ENCODE measurements around the gene MGLL. TPM values are rescaled to one million over a fixed set of nuclear protein-coding genes. Genes with fewer than 3 reads are reported as not detected.

MGLL gene
- total RNA-seq, 1 experiment from 2014 or later = 0.94 TPM

GRCh38 chr3:127701280-127701911, 120.9 kb downstream of the MGLL start (continued):
- no peak for TF ChIP-seq ZNF263 (CRISPR knock-in tag; IDR thresholded peaks at IDR 0.05; ENCODE audit: low read depth)

DNA sequence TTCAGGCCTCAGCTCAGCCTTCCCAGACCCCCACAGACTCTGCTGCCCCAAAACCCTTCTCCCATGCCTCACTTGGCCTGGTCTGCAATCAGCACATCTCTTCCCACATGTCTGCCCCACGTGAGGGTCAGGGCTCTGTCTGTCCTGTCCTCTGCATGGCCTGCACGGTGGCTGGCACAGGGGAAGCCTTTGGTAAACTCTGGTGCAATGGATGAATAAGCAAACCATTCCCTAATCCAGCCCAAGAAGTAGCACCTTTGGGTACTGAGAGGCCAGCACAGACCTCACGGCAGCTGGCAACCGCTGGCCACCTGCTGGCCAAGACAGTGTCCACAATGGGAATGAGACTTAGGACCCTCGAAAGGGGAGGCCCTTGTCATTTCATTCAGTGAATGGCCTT, 121.9 kb downstream of the MGLL start:
- ATAC-seq (no peak), DNase-seq (ENCODE audit: low spot score) (no peak)
- peaks cover 3% of the 10 kb centered on the region for H3K4me1 Mint-ChIP-seq
- H3K9me3 Mint-ChIP-seq = peaks cover 20% of the 10 kb centered on the region
- no peak overlapping the region for H3K27ac Mint-ChIP-seq
- no peaks in the 10 kb centered on the region for H3K27me3 Mint-ChIP-seq (ENCODE audit: low read depth)
- CTCF ChIA-PET = interaction anchor here (0.7 to 1.1 kb wide), 3 partner anchors 8 to 71 kb away, joined by 3 read pairs; no protein-coding TSS in a partner anchor
- H3K4me3 Mint-ChIP-seq = no peak overlapping the region
- H3K36me3 Mint-ChIP-seq = no peaks in the 10 kb centered on the region
- TF ChIP-seq ZNF512 (CRISPR knock-in tag; IDR thresholded peaks at IDR 0.05; ENCODE audit: borderline replicate concordance) (no peak), ESRRA (CRISPR knock-in tag; IDR thresholded peaks at IDR 0.05; ENCODE audit: borderline replicate concordance) (no peak), HMGA2 (CRISPR knock-in tag; IDR thresholded peaks at IDR 0.05) (no peak), SP1 (CRISPR knock-in tag; conservative IDR thresholded peaks at IDR 0.05) (no peak), AR (CRISPR knock-in tag; IDR thresholded peaks at IDR 0.05) (no peak), ZNF317 (CRISPR knock-in tag; IDR thresholded peaks at IDR 0.05; ENCODE audit: borderline replicate concordance, low read depth) (no peak), TP53 (CRISPR knock-in tag; IDR thresholded peaks at IDR 0.05) (no peak), GTF2I (CRISPR knock-in tag; conservative IDR thresholded peaks at IDR 0.05) (no peak), ARID4B (CRISPR knock-in tag; IDR thresholded peaks at IDR 0.05; ENCODE audit: borderline replicate concordance) (no peak), ZMAT4 (CRISPR knock-in tag; IDR thresholded peaks at IDR 0.05) (no peak), ZNF671 (CRISPR knock-in tag; IDR thresholded peaks at IDR 0.05) (no peak), ZNF396 (CRISPR knock-in tag; IDR thresholded peaks at IDR 0.05; ENCODE audit: borderline replicate concordance) (no peak), KAT7 (CRISPR knock-in tag; IDR thresholded peaks at IDR 0.05; ENCODE audit: borderline replicate concordance) (no peak)
- TF ChIP-seq, protein P1, sequence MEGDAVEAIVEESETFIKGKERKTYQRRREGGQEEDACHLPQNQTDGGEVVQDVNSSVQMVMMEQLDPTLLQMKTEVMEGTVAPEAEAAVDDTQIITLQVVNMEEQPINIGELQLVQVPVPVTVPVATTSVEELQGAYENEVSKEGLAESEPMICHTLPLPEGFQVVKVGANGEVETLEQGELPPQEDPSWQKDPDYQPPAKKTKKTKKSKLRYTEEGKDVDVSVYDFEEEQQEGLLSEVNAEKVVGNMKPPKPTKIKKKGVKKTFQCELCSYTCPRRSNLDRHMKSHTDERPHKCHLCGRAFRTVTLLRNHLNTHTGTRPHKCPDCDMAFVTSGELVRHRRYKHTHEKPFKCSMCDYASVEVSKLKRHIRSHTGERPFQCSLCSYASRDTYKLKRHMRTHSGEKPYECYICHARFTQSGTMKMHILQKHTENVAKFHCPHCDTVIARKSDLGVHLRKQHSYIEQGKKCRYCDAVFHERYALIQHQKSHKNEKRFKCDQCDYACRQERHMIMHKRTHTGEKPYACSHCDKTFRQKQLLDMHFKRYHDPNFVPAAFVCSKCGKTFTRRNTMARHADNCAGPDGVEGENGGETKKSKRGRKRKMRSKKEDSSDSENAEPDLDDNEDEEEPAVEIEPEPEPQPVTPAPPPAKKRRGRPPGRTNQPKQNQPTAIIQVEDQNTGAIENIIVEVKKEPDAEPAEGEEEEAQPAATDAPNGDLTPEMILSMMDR (IDR thresholded peaks at IDR 0.05) = no peak
- TF ChIP-seq, protein P2, sequence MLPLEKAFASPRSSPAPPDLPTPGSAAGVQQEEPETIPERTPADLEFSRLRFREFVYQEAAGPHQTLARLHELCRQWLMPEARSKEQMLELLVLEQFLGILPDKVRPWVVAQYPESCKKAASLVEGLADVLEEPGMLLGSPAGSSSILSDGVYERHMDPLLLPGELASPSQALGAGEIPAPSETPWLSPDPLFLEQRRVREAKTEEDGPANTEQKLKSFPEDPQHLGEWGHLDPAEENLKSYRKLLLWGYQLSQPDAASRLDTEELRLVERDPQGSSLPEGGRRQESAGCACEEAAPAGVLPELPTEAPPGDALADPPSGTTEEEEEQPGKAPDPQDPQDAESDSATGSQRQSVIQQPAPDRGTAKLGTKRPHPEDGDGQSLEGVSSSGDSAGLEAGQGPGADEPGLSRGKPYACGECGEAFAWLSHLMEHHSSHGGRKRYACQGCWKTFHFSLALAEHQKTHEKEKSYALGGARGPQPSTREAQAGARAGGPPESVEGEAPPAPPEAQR (CRISPR knock-in tag; IDR thresholded peaks at IDR 0.05) = no peak
- TF ChIP-seq, protein P3, sequence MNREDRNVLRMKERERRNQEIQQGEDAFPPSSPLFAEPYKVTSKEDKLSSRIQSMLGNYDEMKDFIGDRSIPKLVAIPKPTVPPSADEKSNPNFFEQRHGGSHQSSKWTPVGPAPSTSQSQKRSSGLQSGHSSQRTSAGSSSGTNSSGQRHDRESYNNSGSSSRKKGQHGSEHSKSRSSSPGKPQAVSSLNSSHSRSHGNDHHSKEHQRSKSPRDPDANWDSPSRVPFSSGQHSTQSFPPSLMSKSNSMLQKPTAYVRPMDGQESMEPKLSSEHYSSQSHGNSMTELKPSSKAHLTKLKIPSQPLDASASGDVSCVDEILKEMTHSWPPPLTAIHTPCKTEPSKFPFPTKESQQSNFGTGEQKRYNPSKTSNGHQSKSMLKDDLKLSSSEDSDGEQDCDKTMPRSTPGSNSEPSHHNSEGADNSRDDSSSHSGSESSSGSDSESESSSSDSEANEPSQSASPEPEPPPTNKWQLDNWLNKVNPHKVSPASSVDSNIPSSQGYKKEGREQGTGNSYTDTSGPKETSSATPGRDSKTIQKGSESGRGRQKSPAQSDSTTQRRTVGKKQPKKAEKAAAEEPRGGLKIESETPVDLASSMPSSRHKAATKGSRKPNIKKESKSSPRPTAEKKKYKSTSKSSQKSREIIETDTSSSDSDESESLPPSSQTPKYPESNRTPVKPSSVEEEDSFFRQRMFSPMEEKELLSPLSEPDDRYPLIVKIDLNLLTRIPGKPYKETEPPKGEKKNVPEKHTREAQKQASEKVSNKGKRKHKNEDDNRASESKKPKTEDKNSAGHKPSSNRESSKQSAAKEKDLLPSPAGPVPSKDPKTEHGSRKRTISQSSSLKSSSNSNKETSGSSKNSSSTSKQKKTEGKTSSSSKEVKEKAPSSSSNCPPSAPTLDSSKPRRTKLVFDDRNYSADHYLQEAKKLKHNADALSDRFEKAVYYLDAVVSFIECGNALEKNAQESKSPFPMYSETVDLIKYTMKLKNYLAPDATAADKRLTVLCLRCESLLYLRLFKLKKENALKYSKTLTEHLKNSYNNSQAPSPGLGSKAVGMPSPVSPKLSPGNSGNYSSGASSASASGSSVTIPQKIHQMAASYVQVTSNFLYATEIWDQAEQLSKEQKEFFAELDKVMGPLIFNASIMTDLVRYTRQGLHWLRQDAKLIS (CRISPR knock-in tag; IDR thresholded peaks at IDR 0.05; ENCODE audit: borderline replicate concordance) = no peak
- POLR2A ChIA-PET = interaction anchor here (0.6 kb wide), 1 partner anchor 13 kb away, joined by 3 read pairs; no protein-coding TSS in a partner anchor
